ENCODE results near the gene EPHA10. TPM values are rescaled to one million over a fixed set of nuclear protein-coding genes. Genes with fewer than 3 reads are reported as not detected.

Gene EPHA10
- total and polyA plus RNA-seq, 11 donors, result 0.01 to 0.60 (median 0.12) TPM; not detected in 5

DNA sequence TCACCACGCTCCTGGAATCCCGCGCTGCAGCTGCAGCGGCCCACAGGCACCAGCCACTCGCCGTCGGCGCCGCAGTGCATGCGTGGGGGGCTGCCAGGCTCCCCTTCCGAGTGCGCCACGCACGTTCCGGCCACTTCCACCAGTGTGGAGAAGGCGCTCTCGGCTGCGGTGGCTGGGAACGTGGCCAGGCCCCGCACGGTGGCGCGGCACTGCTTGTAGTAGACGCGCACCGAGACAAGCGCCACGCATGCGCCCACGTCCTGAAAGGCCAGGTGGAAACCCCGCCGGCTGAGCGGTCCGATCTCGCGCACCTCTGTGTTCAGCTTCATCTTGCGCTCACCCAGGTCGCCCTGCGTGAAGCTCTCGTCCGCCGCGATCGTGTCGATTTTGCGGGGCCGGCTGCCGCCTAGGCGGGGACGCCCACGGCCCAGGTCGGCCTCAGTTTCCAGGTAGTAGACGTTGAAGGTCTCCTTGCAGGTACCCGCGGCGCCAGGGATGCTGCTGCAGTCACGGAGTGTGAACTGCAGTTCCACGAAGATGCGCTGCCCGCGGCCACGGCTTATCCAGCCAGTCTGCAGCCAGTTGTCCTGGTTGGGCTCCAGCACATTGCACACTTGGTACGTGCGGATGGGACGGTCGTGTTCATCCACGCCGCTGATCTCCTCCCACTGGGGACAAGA lies 3.4 kb downstream of the EPHA10 start:
- ATAC-seq (no peak), DNase-seq (no peak)
- H3K9me3 ChIP-seq, result no peaks in the 10 kb centered on the region
- 45 to 70% (median 50%) methylated on average over 30 to 68 of the region's 68 CpGs for WGBS, 4 donors
- intact Hi-C loops (cut with DNase I), result no loop called here
- TF ChIP-seq POLR2A (IDR thresholded peaks at IDR 0.05), result no peak
- TF ChIP-seq CTCF (IDR thresholded peaks at IDR 0.05), result no peak
- H3K4me1 ChIP-seq, result no peaks in the 10 kb centered on the region
- H3K36me3 ChIP-seq, result no peaks in the 10 kb centered on the region
- peaks cover 27 to 94% (median 64%) of the 10 kb centered on the region in 9 donors for H3K27me3 ChIP-seq
- no peak overlapping the region for H3K4me3 ChIP-seq
- no peak overlapping the region for H3K27ac ChIP-seq

GRCh38 chr1:37759451-37759850 lies 5.5 kb downstream of the EPHA10 start:
- H3K4me3 ChIP-seq, result no peak overlapping the region
- TF ChIP-seq CTCF (IDR thresholded peaks at IDR 0.05) (no peak), POLR2A (IDR thresholded peaks at IDR 0.05) (no peak)
- H3K36me3 ChIP-seq, result no peaks in the 10 kb centered on the region
- DNase-seq (no peak), ATAC-seq (no peak)
- no peaks in the 10 kb centered on the region for H3K4me1 ChIP-seq
- H3K9me3 ChIP-seq, result no peaks in the 10 kb centered on the region
- peaks cover 13 to 90% (median 49%) of the 10 kb centered on the region in 9 donors for H3K27me3 ChIP-seq
- intact Hi-C loops (cut with DNase I), result no loop called here
- no peak overlapping the region for H3K27ac ChIP-seq
- WGBS, 4 donors, result 70 to 87% (median 80%) methylated on average over 2 of the region's 2 CpGs

DNA sequence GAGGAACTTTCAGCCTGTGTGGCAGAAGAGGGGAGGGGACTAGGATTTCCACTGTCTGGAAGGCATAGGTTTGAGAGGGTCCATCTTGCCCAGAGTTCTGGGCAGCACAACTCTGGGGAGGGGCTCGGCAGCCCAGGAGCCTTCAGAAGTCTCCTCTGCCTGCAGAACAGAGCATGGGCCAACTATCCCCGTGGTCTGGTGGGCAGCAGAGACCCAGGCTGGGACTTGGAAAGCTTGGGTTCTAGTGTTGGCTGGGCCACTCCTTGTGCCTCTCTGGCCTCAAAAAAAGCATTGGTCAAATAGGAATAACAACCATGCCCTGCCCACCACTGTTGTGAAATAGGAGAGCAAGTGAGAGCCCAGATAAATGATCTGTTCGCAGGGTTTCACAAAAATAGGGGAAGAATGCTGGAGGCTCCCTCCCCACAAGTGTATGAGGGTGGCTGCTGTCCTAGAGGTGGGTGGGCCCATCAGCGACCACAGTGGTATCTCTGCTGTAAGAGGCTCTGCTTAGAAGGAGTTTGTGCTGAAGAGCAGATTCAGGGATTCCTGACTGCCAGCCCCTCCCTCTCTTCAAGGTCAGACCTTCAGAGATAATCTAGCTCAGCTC lies 8.9 kb downstream of the EPHA10 start:
- no peak overlapping the region for H3K4me3 ChIP-seq
- no peaks in the 10 kb centered on the region for H3K36me3 ChIP-seq
- peaks cover 0 to 17% (median 0%) of the 10 kb centered on the region in 12 donors for H3K4me1 ChIP-seq
- WGBS, 4 donors, result 48 to 68% (median 63%) methylated on average over 4 of the region's 4 CpGs
- H3K9me3 ChIP-seq, result no peaks in the 10 kb centered on the region
- H3K27ac ChIP-seq, result no peak overlapping the region
- intact Hi-C loops (cut with DNase I), result no loop called here
- ATAC-seq, result no peak
- DNase-seq, result no peak
- H3K27me3 ChIP-seq, result peaks cover 10 to 90% (median 51%) of the 10 kb centered on the region in 9 donors
- TF ChIP-seq CTCF (IDR thresholded peaks at IDR 0.05), result no peak
- TF ChIP-seq POLR2A (IDR thresholded peaks at IDR 0.05), result no peak

DNA sequence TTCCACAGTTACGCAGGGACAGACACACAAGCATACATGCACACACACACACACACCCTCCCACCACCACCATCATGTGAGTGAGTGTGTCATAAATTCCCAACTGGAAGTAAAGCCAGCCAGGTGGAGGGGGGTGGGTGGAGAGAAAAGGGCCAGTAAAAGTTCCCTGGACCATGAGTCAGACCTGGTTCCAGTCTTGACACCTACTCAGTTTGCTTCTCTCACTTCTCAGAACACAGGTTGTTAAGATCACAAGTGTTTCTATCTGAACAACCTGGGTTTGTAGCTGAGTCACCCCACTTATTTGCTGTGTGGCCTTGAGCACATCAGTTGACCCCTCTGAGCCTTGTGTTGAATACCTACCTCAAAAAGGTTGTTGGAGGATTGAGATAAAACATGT lies 9.6 kb downstream of the EPHA10 start:
- WGBS, 4 donors, result 21 to 94% (median 72%) methylated on average over 1 of the region's 1 CpG
- H3K9me3 ChIP-seq, result no peaks in the 10 kb centered on the region
- no peak for ATAC-seq
- H3K4me1 ChIP-seq, result peaks cover 0 to 17% (median 0%) of the 10 kb centered on the region in 12 donors
- peaks cover 10 to 90% (median 54%) of the 10 kb centered on the region in 9 donors for H3K27me3 ChIP-seq
- H3K4me3 ChIP-seq, result no peak overlapping the region
- no peak for DNase-seq
- H3K36me3 ChIP-seq, result no peaks in the 10 kb centered on the region
- intact Hi-C loops (cut with DNase I), result no loop called here
- no peak for TF ChIP-seq CTCF (IDR thresholded peaks at IDR 0.05)
- TF ChIP-seq POLR2A (IDR thresholded peaks at IDR 0.05), result no peak
- no peak overlapping the region for H3K27ac ChIP-seq
